Epidermal melanocyte (primary cell): ENCODE data around the gene PPL.

Experiments used
- DNase-seq: peaks from one replicate; pipeline ENCODE4 v3.0.0; 2011; ENCODE audit warnings: low spot score; ENCODE audit not compliant: insufficient read length

PPL gene

DNA sequence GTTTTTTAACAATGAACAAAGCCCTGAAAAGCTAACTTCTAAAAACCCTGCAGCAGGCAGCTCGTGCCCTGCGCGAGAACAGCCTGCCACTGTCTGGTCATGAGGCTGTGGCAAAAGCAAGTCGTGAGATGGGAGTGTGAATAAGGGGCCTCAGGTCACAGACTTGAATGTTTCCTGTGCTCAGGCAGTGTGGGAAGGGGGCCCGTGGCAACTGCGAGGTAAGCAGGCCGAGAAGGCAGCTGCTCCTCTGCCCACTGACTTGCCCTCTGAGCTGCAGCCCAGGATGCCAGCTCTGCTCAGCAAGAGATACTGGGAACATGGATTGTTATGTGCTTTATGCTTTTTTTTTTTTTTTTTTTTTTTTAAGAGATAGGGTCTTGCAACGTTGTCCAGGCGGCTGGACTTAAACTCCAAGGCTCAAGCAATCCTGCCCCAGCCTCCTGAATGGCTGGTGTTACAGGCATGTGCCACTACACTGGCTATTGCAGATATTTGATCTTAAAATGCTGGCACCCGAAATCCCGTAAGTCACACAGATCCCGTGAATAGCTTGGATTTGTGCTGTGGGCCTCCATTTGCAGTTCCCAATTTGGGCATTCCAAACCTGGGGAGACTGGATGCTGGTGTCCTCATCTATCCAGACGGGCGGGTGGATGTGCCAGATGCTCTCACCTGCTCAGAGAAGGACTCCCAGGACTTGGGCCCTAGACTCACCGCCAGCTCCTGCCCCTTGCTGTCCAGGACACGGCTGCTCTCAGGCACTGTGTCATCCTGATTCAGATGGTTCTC, 45.7 kb downstream of the PPL start:
- DNase-seq = no peak

DNA sequence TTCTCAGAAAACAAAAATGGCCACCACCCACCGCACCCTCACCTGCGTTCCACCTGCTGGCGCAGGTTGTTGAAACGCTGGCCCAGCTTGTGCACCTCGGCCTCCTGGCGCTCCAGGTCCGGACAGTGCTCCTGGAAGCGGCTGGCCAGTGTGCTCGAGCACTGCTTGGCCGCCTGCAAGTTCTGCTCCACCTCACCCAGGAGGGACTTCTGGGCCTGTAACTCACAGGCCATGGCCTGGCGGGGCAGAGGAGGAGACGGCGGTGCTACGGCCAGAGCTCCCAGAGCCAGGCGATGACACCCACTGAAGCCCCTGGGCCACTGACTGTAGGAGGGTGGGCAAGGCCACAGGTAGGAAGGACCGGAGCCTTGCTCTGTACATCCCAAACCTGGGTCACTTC, 46.3 kb downstream of the PPL start:
- no peak for DNase-seq

DNA sequence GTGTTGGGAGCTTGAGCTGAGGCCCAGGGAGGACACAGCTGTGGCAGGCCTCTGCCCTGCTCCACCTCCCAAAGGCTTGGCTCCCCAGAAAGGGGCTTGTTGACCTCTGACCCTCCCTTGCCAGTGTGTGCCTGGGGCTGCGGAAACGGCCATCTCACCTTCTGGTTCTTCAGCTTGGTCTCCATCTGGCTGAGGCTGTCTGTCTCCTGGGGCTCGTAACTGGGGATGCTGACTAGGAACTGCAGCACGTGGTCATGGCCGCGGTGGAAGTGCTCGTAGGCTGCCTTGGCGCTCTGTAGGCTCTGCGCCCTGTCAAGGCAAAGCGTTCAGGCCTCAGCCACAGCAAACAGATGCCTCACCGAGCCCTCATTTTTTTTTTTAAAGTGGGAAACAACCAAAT, 46.9 kb downstream of the PPL start:
- no peak for DNase-seq

- no peak for DNase-seq
These were observed 48.4 kb downstream of the PPL start for GRCh38 chr16:4888428-4889135.

DNA sequence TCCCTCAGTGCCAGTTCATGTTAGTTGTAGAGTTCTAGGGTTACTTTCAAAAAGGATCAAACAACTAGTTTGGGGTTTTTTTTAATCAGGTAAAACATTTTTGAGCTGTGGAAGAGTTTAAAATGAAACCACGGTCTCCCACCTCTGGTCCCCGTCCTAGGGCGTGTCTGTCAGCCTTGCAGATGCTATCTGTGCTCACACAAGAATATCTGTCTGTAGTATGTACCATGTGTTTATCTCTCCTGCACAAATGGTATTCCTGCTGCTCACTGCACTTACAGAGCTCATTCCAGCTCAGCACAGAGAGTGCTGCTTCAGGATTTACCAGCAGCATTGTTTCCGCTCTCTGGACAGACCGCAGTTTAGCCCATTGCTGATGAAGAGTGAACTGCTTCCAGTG, 50.8 kb downstream of the PPL start:
- no peak for DNase-seq

- no peak for DNase-seq
These were observed 51.7 kb downstream of the PPL start for GRCh38 chr16:4884972-4885874.

- DNase-seq = no peak
These were observed 52.7 kb downstream of the PPL start for GRCh38 chr16:4884209-4884608.

- DNase-seq = no peak
These were observed 53.4 kb downstream of the PPL start for GRCh38 chr16:4883501-4883900.

GRCh38 chr16:4882633-4883285, 54.2 kb downstream of the PPL start:
- DNase-seq = no peak

DNA sequence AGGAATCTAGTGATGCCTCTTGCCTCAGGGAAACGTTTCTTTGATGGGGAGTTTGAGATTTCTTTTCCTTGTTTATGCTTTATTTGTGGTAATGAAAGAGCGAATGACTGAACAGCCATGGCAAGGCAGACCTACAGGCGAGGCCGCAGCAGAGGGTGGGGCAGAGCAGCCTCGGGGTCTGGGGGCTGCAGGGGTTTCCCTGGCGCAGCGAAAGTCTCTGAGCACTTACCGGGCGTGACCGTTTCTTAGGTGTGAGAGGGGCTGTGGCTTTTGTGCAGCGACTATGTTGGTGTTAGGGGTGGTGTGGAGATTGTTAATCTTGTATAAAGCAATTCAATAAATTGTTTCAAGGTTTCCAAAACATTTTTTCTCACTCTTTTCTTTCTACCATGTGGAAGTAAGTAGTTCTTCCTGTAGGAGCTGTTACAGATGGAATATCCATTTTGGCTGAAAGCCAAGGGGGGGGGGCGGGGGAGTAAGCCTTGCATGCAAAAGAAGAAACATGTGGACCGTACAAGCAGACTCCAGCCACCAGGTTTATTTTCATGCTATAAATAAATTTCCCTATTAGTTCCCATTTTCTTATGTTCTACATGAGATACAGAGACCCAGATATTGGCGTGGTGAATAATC, 54.8 kb downstream of the PPL start:
- peak; percentile 67 for DNase-seq

DNA sequence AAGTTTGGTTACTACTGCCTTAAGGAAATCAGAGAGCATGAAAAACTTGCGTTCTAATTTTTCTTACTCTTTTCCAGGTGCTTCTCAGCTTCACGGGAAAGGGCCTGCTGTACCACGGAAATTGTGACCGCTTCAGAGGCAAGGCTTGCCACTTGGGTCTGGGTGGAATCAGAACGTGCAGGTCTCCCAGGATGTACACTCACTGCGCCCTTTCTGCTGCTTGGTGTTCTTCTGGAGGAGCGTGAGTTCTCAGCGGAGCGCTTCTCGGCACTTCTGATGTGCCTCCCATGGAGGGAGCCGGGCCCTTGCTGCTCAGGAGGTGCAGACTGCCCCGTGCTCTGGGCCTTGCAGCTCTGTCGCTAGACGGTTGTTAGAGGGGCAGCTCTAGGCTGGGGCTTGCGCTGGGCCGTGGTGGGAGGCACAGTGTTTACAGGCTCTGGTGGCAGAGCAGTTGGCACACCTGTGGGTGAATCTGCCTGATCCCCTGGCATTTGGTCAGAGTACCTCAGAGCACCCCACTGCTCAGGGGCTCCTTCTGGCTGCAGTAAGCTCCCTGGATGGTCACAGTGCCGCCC, 56.9 kb downstream of the PPL start:
- no peak for DNase-seq

DNA sequence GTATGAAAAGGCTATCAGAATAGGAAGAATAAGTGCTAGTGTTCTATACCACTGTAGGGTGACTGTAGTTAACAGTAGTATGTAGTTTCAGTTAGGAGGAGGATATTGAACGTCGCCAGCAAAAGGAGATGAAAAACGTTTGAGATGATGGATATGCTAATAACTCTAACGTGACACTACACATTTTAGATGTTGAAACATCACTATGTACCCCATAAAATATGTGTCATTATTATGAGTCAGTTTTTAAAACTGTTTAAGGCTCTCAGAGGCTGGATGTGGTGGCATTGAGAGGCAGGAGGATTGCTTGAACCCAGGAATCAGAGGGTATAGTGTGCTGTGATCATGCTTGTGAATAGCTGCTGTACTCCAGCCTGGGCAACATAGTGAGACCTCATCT, 57.9 kb downstream of the PPL start:
- no peak for DNase-seq

DNA sequence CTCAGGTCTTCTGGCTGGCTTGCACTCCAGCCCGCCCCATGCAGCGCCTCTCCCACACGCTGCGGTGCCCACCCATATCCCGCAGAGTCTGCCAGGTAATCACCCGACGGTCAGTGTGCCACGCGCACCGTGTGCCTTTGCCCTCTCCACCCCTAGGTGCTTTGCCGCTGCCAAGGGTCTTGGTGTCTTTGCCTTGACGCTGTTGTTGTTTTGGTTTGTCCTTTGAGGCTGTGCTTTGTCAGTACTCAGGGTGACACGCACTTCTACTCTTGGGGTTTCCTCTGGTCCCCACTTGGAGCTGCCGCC, 59.6 kb downstream of the PPL start:
- DNase-seq = no peak

- no peak for DNase-seq
These were observed 60.1 kb downstream of the PPL start for GRCh38 chr16:4876646-4877379.

DNA sequence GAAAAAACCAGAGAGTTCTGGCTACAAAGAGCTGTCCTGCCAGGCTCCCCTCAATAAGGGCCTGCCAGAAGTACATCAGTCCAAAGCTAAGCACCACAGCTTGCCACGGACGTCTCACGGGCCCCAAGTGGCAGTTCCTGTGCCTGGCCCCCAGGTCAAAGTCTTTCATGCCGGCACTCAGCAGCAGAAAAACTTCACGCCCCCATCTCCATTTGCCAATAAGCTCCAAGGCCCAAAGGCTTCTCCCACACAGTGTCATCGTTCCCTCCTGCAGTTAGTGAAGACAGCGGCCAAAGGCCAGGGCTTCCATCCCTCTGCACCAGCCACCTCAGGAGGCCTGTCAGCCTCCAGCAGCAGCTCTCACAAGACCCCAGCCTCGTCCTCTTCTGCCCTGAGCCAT, 62.3 kb downstream of the PPL start:
- no peak for DNase-seq

DNA sequence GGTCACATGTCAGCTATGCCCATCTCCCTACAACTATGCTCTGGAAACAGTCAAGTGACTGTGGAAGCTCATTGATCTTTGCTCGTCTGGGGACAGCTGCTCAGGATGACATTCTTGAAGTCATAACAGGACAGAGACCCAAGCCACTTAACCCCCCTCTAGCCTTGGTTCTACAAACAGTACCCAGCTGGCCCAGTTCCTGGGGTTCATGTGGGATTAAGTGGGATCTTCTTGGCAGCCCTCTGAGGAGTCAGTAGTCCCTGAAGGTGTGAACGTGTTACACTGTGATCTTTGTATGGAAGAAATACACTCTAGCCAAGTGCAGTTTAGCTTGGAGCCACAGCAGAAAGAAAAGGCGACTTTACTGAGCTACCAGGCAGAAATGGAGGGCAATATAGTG, 63.9 kb downstream of the PPL start:
- no peak for DNase-seq

DNA sequence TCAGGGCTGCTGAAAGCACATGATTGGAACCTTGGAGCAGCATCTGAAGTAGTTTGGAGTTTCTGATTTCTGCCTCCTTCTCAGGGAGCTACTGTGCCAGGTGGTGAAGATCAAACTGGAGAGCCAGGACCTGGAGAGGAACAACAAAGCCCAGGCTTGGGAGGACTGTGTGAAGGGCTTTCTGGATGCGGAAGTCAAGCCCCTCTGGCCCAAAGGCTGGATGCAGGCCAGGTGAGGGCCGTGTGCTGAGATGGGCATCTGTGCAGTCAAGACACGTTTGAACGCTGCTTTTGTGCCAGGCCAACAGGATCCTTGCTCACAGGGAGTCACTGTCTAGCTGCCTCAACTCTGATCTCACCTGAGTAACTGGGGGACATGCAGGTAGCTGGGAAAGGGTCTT, 65.9 kb downstream of the PPL start:
- no peak for DNase-seq

- DNase-seq = no peak
These were observed 66.7 kb downstream of the PPL start for GRCh38 chr16:4870138-4870671.

GRCh38 chr16:4869147-4869805, 67.7 kb downstream of the PPL start:
- no peak for DNase-seq
